ENCODE measurements around the gene LSM12.
"Not testable (repeated sequence)": the region's sequence is repeated elsewhere in the genome, so short reads cannot be mapped to it uniquely, and the experiment has no call there.

LSM12 gene

DNA sequence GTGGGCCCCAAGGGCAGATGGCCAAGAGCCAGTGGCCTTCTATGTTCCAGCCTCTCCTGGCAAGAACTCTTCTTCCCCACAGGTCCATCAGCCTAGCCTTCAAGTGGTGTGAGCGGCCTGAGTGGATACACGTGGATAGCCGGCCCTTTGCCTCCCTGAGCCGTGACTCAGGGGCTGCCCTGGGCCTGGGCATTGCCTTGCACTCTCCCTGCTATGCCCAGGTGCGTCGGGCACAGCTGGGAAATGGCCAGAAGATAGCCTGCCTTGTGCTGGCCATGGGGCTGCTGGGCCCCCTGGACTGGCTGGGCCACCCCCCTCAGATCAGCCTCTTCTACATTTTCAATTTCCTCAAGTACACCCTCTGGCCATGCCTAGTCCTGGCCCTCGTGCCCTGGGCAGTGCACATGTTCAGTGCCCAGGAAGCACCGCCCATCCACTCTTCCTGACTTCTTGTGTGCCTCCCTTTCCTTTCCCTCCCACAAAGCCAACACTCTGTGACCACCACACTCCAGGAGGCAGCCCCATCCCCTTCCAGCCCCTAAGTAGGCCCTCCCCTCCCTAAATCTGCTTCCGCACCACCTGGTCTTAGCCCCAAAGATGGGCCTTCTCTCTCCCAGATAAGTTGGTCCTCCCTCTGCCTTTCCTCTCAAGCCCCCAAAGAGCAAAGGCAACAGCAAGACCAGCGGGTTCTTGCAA lies 9.3 kb upstream of the LSM12 start:
- DNase-seq, result no peak

DNA sequence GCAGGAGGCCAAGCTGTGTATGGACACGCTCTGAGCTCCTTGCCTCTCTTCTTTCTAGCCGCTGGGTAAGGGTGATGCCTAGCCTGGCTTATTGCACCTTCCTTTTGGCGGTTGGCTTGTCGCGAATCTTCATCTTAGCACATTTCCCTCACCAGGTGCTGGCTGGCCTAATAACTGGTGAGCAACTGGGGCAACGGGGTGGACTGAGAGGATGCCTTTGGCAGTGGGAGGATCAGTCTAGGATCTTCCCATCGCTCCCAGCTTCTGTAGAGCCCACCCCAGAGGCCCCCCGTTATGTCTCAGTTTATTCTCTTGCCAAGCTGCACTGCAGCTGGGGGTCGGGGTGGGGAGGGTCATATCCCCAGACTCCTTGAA lies 8.4 kb upstream of the LSM12 start:
- DNase-seq, result no peak

DNA sequence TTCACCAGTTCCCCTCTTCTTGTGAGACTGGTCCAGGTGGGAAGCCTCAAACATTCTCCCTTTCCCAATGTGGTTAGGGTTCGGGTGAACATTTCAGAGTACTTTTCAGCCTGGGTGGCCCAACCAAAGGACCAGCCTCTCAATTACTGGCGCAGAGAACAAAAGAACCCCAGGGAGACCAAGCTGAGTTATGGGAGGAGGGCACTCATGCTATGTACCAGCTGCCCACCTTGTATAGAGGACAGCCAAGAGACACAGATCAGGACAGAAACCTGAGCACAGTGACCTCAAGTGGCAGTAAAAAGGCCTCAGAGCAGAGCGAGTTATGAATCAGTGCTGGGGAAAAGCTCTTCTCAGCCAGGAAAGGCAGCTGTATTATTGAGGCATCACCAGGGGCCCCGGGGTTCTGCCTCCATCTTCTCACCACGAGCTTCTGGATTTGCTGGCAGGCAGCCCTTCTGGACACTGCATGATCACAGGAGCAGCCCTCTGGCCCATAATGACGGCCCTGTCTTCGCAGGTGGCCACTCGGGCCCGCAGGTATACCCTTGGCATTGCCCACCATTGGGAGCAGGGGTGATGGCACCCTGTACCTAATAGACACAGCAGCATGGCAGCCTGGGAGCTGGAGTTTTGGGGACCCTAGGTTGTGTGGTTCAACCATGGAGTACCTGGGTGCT lies 7.9 kb upstream of the LSM12 start:
- no peak for DNase-seq

DNA sequence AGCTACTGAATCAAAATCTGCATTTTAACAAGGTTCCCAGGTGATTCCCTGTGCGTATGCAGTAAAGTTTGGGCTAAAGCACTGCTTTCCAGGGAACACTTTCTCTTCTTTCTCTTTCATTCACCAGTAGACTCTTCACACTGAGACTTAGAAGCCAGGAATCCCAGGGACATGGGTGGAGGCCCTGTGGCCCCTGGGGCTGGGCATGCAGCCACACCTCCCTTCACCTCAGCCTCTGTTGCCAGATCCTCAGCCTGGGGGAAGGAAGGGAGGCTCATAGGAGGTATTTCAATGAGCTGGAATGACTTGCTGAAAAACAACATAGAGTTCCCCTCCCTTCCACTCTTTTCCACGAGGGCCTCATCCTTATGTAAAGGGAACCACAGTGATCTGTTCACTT lies 5.3 kb upstream of the LSM12 start:
- DNase-seq, result no peak

DNA sequence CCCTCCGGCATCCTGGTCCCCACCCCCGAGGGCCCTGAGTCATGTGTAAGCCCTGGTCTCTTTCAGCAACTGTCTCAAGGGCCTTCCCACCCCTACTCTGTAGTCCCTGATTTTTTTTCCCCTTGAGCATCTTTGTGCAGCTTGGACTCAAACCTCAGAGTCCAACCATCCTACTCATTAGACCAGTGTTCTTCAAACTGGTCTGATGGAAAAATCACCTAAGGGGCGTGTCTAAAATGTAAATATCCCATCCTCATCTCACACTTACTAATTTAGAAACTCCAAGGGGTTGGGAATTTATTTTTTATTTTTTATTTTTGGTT lies 4.7 kb upstream of the LSM12 start:
- DNase-seq, result peak; percentile 86

DNA sequence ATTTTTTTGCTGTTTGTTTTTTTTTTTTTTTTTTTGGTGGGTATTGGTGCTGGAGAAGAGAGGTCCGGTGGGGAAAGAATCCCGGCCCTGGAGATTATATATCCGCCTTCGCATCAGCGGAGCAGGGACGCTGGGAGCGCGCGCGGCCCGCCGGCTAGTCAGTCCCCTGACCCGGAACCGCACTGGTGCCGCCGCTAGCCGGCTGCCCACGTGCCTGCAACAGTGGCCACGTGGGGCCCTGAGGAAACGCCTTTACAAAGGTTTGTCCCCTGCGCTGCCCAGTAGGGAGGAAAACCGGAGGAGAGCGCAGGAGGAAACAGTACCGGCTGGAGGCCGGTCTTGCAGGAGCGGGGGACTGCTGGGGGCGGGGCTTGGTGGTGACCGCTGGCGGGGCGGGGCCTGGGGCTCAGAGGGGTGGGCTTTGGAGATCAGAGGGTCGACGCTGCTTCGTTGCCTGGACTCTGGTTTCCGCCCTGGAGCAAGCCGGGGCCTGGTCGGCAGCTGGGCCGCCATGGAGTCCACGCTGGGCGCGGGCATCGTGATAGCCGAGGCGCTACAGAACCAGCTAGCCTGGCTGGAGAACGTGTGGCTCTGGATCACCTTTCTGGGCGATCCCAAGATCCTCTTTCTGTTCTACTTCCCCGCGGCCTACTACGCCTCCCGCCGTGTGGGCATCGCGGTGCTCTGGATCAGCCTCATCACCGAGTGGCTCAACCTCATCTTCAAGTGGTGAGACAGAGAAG lies 4.2 kb upstream of the LSM12 start, which contains the start of gene G6PC3:
Gene G6PC3, plus strand, starts transcription at position 281 of the 743 bp plus-strand sequence. Its CDS starts 231 bp downstream, at position 512.
- DNase-seq, result peak; percentile 99

DNA sequence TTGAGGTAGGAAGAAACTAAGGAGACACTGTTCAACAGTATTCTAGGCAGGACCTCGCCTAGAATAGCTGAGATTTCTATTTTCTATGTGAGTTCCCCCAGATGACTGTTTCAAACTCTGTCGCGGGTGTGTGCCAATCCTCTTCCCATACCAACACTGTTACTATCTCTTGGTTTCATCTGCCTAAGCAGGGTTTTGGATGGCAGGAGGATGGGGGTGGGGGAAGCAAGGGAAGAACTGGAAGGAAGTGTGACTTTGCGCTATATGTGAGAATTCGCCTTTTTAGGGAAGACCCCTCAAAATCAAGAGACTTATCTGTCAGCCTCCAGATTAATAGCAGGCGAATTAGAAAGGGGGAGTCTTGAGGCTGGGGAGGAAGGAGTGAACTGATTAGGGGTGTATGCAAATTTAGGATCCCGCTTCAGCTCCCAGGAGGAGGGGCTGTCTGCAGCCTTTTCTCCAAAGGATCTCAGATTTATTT lies 3.5 kb upstream of the LSM12 start:
- DNase-seq, result peak; percentile 44

DNA sequence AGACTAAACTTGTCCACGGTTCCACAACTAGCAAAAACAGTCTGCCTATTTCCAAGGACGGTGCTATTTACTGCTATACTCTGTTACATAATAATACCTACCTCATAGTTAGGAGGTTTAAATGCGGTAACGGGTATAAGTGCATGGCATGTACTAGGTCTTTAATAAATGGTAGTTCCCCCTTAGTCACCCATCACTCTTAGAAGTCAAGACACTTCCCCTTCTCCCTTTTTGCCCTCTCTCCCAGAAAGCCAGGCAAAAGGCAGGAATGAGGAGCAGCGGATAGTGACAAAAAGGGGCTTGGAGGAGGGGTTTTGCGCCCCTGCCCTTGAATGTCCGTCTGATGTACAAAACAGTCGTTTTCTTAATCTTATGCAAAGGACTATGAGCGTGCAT lies 1.1 kb upstream of the LSM12 start:
- DNase-seq, result no peak

DNA sequence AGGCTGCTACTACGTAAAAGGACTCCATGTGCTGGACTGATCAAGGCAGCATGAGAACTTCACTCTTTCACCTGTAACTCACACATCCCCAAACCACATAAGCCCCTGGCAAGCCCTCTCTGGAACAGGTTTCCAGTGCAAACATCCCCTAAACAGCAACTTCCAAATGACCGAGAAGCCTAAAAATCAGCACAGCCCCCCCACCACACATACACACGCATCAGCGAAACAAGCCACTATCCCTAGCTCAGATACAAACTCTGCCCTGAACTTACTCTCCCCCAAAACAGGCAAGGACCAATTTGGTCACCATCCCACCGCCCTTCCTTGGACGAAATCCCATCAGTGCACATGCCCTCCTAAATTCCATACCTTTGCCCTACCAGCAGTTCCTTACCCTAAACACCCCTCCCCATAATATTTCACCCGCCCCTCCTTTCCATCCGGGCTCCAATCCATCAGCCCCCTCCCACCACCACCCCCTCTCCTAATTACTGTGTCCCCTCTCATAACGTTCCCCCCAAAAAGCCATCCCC lies 735 bp downstream of the LSM12 start:
- no peak for DNase-seq

DNA sequence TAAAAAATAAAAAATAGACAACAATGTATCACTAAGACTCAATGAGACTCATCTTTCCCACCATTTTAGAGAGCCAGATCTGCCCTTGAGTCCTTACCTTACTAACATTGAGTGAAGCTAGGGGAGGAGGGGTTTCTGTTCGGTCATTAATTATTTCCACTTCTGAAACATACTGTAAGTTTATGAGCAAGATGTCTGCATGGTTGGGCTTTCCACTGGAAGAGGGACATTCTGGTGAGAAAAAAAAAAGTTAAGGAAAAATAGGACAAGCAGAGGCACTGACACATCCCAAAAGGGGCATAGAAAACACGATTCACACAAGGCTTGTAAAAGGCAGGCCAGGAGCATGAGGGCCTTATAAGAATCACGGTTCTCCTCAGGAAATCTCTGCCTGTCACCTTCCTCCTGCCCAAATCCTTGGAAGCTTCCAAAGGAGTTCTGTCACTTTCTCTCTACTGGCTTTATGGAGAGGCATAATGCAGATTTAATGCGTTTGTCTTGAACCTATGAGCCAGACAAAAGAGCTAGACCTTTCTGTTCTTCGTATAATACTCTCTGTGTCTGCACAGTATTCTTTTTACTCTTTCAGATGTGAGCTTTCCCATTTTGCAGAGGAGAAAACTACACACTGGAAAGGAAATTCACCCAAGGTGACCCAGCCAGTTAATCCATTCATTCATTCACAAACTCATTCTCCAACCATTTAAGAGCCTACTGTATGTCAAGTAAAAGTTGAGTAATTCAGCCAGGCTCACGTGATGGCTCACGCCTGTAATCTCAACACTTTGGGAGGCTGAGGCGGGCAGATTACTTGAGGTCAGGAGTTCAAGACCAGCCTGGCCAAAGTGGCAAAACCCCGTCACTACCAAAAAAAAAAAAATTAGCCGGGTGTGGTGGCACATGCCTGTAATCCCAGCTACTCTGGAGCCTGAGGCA lies 2.5 kb downstream of the LSM12 start:
- no peak for DNase-seq

DNA sequence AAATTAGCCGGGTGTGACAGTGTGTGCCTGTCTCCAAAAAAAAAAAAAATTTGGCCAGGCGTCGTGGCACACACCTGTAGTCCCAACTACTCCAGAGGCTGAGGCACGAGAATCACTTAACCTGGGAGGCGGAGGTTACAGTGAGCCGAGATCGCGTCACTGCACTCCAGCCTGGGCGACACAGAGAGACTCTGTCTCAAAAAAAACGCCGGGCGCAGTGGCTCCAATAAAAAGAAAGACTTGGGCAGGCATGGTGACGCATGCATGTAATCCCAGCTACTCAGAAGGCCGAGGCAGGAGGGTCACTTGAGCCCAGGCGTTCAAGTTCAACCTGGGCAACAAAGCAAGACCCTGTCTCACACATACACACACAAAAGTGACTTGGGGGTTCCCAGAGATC lies 3.6 kb downstream of the LSM12 start:
- DNase-seq, result no peak

DNA sequence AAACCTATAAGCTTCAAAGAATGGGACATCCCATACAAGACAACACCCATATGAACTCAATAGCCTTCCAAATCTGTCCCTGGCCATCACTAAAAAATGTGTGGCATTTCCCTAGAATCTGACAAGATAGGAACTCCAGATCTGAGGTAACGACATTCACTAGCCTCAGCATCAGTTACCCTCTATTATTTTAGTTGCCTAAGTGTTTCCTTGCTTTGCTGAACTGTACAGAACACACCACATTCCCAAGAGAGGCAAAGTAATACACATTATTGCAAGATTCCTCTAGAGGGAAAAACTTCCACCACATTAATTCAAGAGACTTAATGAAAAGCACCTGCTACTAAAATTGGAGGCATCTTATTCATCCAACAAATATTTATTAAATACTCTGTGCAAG lies 5.0 kb downstream of the LSM12 start:
- peak; percentile 67 for DNase-seq

DNA sequence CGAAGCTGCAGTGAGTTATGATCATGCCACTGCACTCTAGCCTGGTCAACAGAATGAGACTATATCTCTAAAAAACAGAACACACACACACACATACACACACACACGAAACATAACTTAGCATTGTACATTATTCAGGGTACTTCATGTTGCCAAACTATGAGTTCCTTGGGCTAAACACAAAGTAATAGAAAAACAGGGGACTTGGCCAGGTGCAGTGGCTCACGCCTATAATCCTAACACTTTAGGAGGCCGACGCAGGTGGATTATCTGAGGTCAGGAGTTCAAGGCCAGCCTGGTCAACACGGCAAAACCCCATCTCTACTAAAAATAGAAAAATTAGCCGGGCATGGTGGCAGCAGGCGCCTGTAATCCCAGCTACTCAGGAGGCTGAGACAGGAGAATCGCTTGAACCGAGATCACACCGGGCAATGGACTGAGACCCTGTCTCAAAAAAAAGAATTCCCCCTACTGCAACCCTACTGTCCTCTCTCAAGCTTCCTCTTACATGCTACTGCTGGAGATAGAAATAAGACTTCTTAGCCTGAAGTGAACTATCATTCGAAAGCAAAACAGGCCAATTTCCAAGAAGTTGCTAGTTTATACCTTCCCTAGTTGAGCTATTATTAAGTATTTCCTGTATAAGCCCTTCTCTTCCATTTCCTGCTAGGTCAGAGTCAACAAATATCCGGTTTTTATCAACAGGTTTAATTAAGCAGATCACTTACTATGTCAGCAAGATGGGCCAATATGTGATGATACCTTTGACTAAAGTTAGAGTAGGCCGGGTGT lies 7.2 kb downstream of the LSM12 start:
- no peak for DNase-seq

DNA sequence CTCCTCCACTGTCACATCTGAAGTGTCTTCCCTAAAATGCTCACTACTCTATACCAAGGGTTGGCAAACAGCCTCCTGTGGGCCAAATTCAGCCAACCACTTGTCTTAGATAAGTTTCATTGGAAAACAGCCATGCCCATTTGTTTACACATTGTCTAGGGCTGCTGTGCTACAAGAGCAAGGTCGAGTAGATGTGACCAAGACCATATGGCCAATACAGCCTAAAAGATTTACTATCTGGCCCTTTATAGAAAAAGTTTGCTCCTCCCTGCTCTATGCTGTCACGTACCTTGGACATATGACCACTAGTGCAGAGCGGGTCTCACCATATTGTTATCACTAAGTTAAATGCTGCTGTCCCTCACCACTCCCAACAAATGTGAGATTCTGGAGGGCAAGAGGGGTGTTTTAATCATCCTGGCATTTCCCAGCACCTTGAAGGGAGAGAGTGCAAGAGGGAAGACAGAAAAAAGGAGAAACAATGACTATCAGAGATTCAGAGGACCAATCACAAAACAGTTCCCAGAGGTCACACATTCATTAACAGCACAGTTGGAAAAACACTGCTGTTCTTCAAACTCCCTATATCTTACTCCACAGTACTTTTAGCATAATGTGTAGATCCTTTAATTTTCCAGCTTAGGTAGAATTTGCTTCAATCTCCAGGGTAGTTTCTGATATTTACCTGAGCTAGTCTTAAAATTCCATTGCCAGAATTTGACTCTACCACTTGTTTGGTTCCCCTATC lies 13.2 kb downstream of the LSM12 start:
- DNase-seq, result no peak

DNA sequence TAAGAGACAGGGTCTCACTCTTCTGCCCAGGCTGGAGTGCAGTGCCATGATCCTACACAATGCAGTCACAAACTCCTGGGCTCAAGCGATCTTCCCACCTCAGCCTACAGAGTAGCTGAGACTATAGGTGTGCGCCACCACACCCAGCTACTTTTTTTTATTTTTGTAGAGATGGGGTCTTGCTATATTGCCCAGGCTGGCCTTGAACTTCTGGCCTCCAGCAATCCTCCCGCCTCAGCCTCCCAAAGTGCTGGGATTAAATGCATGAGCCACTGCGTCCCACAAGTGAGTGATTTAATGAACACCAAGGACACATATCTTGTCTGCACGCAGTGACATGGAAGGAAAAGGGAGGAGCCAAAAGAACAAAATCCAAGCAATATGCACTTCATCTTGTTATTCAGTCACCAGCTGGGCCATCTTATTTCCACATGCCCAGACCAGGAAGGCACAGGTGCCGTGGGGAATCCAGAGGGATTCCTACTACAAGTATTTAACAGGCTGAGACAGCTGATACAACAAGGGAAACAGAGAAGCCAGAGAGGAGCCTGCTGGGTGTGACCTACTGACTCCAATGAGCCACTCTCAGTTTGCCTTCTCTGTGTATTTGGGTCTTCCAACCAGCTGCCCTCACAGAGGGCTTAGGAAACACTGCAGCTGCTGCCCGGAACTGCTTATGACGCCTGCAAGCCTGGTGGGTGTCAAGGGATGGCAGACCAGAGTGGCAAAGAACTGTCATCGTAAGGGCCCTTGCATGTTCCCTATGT lies 17.0 kb downstream of the LSM12 start:
- DNase-seq, result no peak

DNA sequence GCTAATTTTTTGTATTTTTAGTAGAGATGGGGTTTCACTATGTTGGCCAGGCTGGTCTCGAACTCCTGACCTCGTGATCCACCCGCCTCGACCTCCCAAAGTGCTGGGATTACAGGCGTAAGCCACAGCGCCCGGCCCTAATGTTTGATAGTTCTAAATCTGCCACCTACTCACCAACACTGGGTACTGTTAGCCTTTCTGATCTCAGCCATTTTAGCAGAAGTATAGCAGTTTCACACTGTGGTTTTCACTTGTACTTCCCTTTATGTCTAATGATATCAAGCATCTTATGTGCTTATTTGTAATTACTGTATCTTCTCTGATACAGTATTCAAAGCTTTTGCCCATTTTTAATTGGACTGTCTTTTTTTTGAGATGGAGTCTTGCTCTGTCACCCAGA lies 19.6 kb downstream of the LSM12 start:
- not testable (repeated sequence) for DNase-seq

DNA sequence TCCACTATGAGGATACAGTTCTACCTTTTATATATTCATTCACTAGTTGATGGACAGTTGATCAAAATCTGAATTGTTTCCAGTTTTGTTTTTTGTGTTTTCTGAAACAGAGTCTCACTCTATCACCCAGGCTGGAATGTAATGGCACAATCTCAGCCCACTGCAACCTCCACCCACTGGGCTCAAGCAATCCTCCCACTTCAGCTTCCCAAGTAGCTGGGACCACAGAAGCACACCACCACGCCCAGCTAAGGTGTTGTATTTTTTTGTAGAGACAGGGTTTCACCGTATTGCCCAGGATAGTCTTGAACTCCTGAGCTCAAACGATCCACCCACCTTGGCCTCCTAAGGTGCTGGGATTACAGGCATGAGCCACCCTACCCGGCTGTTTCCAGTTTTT lies 21.0 kb downstream of the LSM12 start:
- no peak for DNase-seq

DNA sequence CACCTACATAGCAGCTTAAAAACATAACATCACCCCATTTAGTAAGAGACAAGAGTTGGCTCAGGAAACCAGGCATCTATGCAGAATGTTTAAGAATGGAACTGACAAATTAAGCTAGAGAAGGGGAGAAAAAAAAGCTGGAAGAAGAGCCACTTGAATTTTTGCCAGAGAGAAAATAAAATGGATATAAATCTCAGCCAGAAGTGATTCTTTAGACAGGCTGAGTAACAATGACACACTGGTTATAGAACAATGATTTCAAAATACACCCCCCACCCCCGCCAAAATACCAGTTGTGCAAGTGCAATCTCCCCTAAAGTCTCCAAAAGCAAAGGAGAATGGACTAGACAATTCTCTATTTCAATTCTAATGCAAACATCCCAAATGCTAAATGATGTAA lies 22.4 kb downstream of the LSM12 start:
- peak; percentile 34 for DNase-seq

DNA sequence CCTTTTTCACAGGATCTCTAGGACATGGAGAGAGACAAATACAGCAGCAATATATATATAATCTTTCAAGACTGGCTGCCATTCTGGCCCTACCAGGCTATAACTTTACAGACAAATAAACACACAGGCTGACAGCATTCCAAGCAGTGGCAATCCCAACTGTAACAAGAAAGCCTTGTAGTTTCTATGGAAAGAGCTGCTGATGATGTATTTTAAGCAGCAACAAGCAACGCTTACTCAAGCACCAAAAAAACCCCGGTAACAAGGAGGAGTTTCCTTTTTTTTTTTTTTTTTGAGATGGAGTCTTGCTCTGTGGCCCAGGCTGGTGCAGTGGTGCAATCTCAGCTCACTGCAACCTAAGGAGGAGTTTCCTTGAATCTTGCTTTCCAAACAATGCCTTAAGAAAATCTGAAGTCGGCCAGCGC lies 23.2 kb downstream of the LSM12 start:
- no peak for DNase-seq

Measured in fibroblast of skin of scalp (primary cell).